OCI-LY7 (cell line): ENCODE measurements around the gene BTC. TPM values are rescaled to one million over a fixed set of nuclear protein-coding genes. Genes with fewer than 3 reads are reported as not detected.

Experiments used
- BruUV-seq: library from RNA; stranded (reverse); fragments of 400-500 nt; replicated peaks from 2 replicates; lab custom pipeline; 2021; lab: Mats Ljungman, UMichigan
- CTCF ChIA-PET: fragments of 300-600 bp; sonication (Branson Sonifier 250); formaldehyde crosslinking; loops from one replicate; lab custom pipeline; 2022; ENCODE audit warnings: antibody characterized with exemption; ENCODE audit not compliant: unreplicated experiment; lab: Charles Lee
- POLR2A ChIA-PET: fragments of 300-600 bp; sonication (Branson Sonifier 250); formaldehyde crosslinking; loops from one replicate; lab custom pipeline; 2022; ENCODE audit warnings: antibody characterized with exemption; lab: Charles Lee
- DNase-seq: peaks from one replicate; pipeline ENCODE4 v3.0.0-alpha.2; 2015; ENCODE audit warnings: low spot score
- H2AFZ ChIP-seq: fragments of 200-600 bp; sonication (generic), shearing (Covaris generic); 2 replicates; pipeline ENCODE4 v1.6.1; 2014; ENCODE audit warnings: mild to moderate bottlenecking, antibody characterized with exemption, low read length, moderate library complexity
- H3K27ac ChIP-seq: fragments of 200-600 bp; sonication (generic); 2 replicates; pipeline ENCODE4 v1.5.1; 2014; ENCODE audit warnings: mixed run types, low read depth, mild to moderate bottlenecking, moderate library complexity, low read length, inconsistent platforms; ENCODE audit not compliant: poor library complexity, severe bottlenecking
- H3K36me3 ChIP-seq: fragments of 200-600 bp; sonication (generic); 2 replicates; pipeline ENCODE4 v1.6.1; 2014; ENCODE audit warnings: mild to moderate bottlenecking, antibody characterized with exemption, low read length, moderate library complexity, mixed read lengths; ENCODE audit not compliant: insufficient read depth
- H3K4me1 ChIP-seq: fragments of 200-600 bp; sonication (generic); 2 replicates; pipeline ENCODE4 v1.5.1; 2014; ENCODE audit warnings: mild to moderate bottlenecking, low read length; ENCODE audit not compliant: insufficient read depth, poor library complexity, severe bottlenecking
- H3K4me2 ChIP-seq: fragments of 200-600 bp; sonication (generic); 2 replicates; pipeline ENCODE4 v1.6.1; 2014; ENCODE audit warnings: mild to moderate bottlenecking, low read length
- H3K4me3 ChIP-seq: fragments of 200-600 bp; sonication (generic); 2 replicates; pipeline ENCODE4 v1.5.1; 2014; ENCODE audit warnings: mild to moderate bottlenecking, low read depth, low read length; ENCODE audit not compliant: poor library complexity, severe bottlenecking
- H3K79me2 ChIP-seq: fragments of 200-600 bp; sonication (generic); 2 replicates; pipeline ENCODE4 v1.6.1; 2016; ENCODE audit warnings: low read depth, mild to moderate bottlenecking, low read length, moderate library complexity, mixed read lengths; ENCODE audit not compliant: insufficient read depth
- H3K9me2 ChIP-seq: fragments of 200-600 bp; sonication (generic); 2 replicates; pipeline ENCODE4 v1.6.1; 2016; ENCODE audit warnings: mild to moderate bottlenecking, low read length, mixed read lengths; ENCODE audit not compliant: insufficient read depth
- H3K9me3 ChIP-seq: fragments of 200-600 bp; sonication (generic); 2 replicates; pipeline ENCODE4 v1.6.1; 2014; ENCODE audit warnings: mild to moderate bottlenecking, mixed run types, low read length, mixed read lengths
- H4K20me1 ChIP-seq: fragments of 200-600 bp; sonication (generic); 2 replicates; pipeline ENCODE4 v1.6.1; 2014; ENCODE audit warnings: mild to moderate bottlenecking, antibody characterized with exemption, low read length, moderate library complexity, mixed read lengths; ENCODE audit not compliant: insufficient read depth
- EZH2phosphoT487 ChIP-seq: fragments of 200-600 bp; sonication (generic); IDR thresholded peaks from 2 replicates; pipeline ENCODE4 v1.6.1; 2018; ENCODE audit warnings: low read depth, borderline replicate concordance, mild to moderate bottlenecking, mixed run types, antibody characterized with exemption, low read length, moderate library complexity, mixed read lengths
- intact Hi-C: fragments of 100-400 bp; cut with micrococcal nuclease; formaldehyde crosslinking; loops from one replicate; pipeline ENCODE4 v1.10.0; 2022; ENCODE audit not compliant: unreplicated experiment
- total RNA-seq, 2 experiments: library from RNA; depleted of rRNA in 1 of 2; stranded (reverse); fragments of >200 nt in 1 of 2; shearing (Covaris generic) in 1 of 2; gene quantifications; 2 replicates each; pipeline ENCODE4 v1.2.3, GENCODE V29; 2014 to 2022
- TF ChIP-seq, protein P1 (sequence below): fragments of 200-600 bp; sonication (generic); conservative IDR thresholded peaks from 2 replicates; pipeline ENCODE4 v1.5.1; 2014; ENCODE audit warnings: mild to moderate bottlenecking, antibody characterized with exemption, low read length, moderate library complexity, mixed read lengths

BTC gene
- total RNA-seq, 2 experiments from 2014 or later: not detected

DNA sequence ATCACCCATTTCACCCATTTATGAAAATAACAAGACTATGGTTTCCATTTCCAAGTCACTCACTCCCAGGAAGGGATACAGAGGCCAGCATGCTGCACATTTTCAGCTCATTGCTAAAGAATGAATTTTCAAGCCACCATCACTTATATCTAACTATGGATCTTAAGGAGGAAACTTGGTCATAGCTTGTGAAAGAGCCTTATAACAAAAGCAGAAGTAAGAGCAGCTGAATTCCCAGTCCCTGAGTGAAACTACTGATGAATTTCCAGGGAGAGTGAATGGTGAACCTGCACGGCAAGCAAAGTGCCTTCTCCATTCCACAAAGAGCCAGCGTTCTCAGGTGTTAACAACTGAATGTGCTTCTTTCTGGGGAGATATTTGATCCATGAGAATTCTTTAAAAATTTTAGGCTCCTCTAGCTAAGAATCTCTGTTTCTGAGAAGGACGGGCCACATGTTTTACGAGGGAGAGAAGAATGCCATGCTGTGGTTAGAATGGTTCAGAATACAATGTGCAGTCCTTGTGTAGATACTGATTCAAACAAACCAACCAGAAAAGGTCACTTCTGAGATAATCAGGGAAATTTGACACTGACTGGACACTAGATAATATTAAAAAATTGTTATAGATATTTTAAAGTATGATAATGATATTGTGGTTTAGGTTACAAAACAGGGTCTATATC, 24.0 kb downstream of the BTC start:
- TF ChIP-seq, protein P1, sequence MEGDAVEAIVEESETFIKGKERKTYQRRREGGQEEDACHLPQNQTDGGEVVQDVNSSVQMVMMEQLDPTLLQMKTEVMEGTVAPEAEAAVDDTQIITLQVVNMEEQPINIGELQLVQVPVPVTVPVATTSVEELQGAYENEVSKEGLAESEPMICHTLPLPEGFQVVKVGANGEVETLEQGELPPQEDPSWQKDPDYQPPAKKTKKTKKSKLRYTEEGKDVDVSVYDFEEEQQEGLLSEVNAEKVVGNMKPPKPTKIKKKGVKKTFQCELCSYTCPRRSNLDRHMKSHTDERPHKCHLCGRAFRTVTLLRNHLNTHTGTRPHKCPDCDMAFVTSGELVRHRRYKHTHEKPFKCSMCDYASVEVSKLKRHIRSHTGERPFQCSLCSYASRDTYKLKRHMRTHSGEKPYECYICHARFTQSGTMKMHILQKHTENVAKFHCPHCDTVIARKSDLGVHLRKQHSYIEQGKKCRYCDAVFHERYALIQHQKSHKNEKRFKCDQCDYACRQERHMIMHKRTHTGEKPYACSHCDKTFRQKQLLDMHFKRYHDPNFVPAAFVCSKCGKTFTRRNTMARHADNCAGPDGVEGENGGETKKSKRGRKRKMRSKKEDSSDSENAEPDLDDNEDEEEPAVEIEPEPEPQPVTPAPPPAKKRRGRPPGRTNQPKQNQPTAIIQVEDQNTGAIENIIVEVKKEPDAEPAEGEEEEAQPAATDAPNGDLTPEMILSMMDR: no peak
- TF ChIP-seq EZH2phosphoT487: no peak
- no peaks in the 10 kb centered on the region for H3K36me3 ChIP-seq
- no peak overlapping the region for H3K4me2 ChIP-seq
- no peak overlapping the region for H3K4me3 ChIP-seq
- H4K20me1 ChIP-seq: no peaks in the 10 kb centered on the region
- POLR2A ChIA-PET: no interaction called here
- no peaks in the 10 kb centered on the region for H3K4me1 ChIP-seq
- DNase-seq: no peak
- H3K9me3 ChIP-seq: no peaks in the 10 kb centered on the region
- no peaks in the 10 kb centered on the region for H3K9me2 ChIP-seq
- H2AFZ ChIP-seq: no peak overlapping the region
- BruUV-seq: no TSS peak
- no peak overlapping the region for H3K27ac ChIP-seq
- intact Hi-C loops: no loop called here
- no peaks in the 10 kb centered on the region for H3K79me2 ChIP-seq
- CTCF ChIA-PET: no interaction called here

DNA sequence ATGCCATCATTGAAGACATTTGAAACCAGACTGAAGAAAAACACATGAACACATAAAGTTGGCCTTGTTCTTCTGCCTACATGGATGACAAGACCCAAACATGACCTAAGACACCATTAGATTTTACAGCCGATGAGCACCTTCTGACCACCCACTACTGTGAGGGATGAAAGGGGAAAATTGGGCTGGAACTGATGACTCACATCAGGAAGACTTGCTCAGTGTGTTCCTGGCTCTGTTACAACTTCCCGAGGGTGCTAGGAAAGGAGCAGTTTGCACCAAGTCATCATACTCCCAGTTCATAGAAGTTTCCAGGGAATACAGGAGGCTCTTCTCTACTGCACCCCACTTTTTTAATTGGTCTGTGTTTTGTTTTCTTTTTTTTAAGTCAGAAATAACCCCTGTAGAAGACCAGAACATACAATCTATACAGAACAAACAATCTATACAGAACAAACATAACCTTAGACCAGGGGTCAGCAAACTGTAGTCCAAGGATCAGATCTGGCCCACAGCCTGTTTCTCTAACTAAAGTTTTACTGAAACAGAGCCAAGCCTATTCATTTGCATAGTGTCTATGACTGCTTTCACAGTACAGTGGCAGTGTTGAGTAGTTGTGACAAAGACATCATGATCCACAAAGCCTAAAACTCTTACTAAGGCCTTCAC, 25.3 kb downstream of the BTC start:
- Histone ChIP-seq H4K20me1 (no peaks in the 10 kb centered on the region), H3K4me1 (no peaks in the 10 kb centered on the region), H3K4me3 (no peak overlapping the region), H3K36me3 (no peaks in the 10 kb centered on the region), H3K27ac (no peak overlapping the region), H2AFZ (no peak overlapping the region), H3K4me2 (no peak overlapping the region), H3K79me2 (no peaks in the 10 kb centered on the region), H3K9me2 (no peaks in the 10 kb centered on the region), H3K9me3 (no peaks in the 10 kb centered on the region)
- TF ChIP-seq EZH2phosphoT487: no peak
- TF ChIP-seq, protein P1: no peak
- intact Hi-C loops: no loop called here
- POLR2A ChIA-PET: no interaction called here
- no peak for DNase-seq
- CTCF ChIA-PET: no interaction called here
- BruUV-seq: no TSS peak

DNA sequence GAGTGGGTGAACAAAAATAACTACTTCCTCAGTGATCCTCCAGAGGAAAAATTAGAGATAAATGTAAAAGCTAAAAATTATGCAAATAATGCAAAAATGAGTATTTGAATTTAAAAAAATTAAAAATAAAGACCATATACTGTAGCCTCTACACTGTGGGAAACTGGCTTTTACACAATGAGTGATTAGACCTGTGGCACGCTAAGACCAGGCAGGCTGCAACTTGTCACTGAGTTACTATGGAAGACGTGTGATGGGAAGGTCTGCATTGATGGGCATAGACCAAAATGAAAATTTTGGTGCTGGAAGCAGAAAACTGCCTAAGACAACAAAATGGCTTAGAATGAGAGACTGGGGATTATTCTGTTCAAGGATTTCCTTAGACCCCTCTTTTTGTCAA, 30.2 kb downstream of the BTC start:
- no peaks in the 10 kb centered on the region for H4K20me1 ChIP-seq
- TF ChIP-seq, protein P1: no peak
- TF ChIP-seq EZH2phosphoT487: no peak
- H3K79me2 ChIP-seq: no peaks in the 10 kb centered on the region
- no peaks in the 10 kb centered on the region for H3K36me3 ChIP-seq
- BruUV-seq: no TSS peak
- H3K4me3 ChIP-seq: no peak overlapping the region
- intact Hi-C loops: no loop called here
- H3K4me2 ChIP-seq: no peak overlapping the region
- CTCF ChIA-PET: no interaction called here
- no peaks in the 10 kb centered on the region for H3K9me3 ChIP-seq
- no peaks in the 10 kb centered on the region for H3K4me1 ChIP-seq
- H3K9me2 ChIP-seq: no peaks in the 10 kb centered on the region
- H2AFZ ChIP-seq: no peak overlapping the region
- no peak for DNase-seq
- no peak overlapping the region for H3K27ac ChIP-seq
- POLR2A ChIA-PET: no interaction called here
